HepG2 (cell line): ENCODE measurements around the gene PACSIN1. TPM values are rescaled to one million over a fixed set of nuclear protein-coding genes. Genes with fewer than 3 reads are reported as not detected.
"Not testable (repeated sequence)": the region's sequence is repeated elsewhere in the genome, so short reads cannot be mapped to it uniquely, and the experiment has no call there.

Source experiments
- ATAC-seq: fragments of 200-7000 bp; cut with Tn5 transposase; 3 replicates; pipeline ENCODE4 v1.9.1; 2020; ENCODE audit warnings: mild to moderate bottlenecking, moderate library complexity
- BruUV-seq: library from RNA; stranded (reverse); fragments of 400-500 nt; replicated peaks from 2 replicates; lab custom pipeline; 2021; lab: Mats Ljungman, UMichigan
- CTCF ChIA-PET: fragments of 300-600 bp; formaldehyde crosslinking; extraction: SDS; loops from one replicate; lab custom pipeline; 2021; ENCODE audit warnings: low total read pairs, inconsistent platforms, low intra/inter-chr PET ratio; lab: Yijun Ruan, JAX
- POLR2A ChIA-PET: fragments of 350-600 bp; sonication (Branson Sonifier 250); formaldehyde crosslinking; loops from one replicate; lab custom pipeline; 2020; ENCODE audit warnings: antibody characterized with exemption, inconsistent platforms; lab: Yijun Ruan, JAX
- DNase-seq: peaks from one replicate; pipeline ENCODE4 v3.0.0-alpha.2; 2015; ENCODE audit warnings: low spot score
- FAIRE-seq: peaks from 3 replicates; lab custom pipeline; 2011; peaks lifted over from hg19 to GRCh38; lab: Jason Lieb, UNC
- H2AFZ ChIP-seq: one replicate; pipeline ENCODE4 v1.6.1; 2011; ENCODE audit warnings: low read length, inconsistent platforms
- H3K27ac ChIP-seq: fragments of 300-600 bp; 3 replicates; pipeline ENCODE4 v1.8.0; 2011; ENCODE audit warnings: mixed run types, mild to moderate bottlenecking, mixed read lengths, low read length, inconsistent platforms; ENCODE audit not compliant: insufficient read depth; ENCODE audit errors: extremely low read length
- H3K27me3 ChIP-seq, 2 experiments: fragments of 200-600 bp in 1 of 2; 2 replicates in 1 of 2; 3 replicates in 1 of 2; pipeline versions ENCODE4 v1.6.0 to v1.8.0; 2011; ENCODE audit warnings: low read length in 2 of 2, mild to moderate bottlenecking in 2 of 2, moderate library complexity in 2 of 2, inconsistent platforms in 1 of 2; ENCODE audit not compliant: insufficient read depth in 2 of 2, control insufficient read depth in 1 of 2
- H3K36me3 ChIP-seq, 2 experiments: fragments of 200-600 bp in 1 of 2; replicated peaks in 1 of 2; 2 replicates in 1 of 2; 3 replicates in 1 of 2; pipeline versions ENCODE4 v1.5.1 to v1.8.0; 2011; ENCODE audit warnings: low read length in 2 of 2, inconsistent platforms in 1 of 2; ENCODE audit not compliant: insufficient read depth in 2 of 2, control insufficient read depth in 1 of 2
- H3K4me1 ChIP-seq: 2 replicates; pipeline ENCODE4 v1.5.1; 2012; ENCODE audit warnings: low read length, inconsistent platforms; ENCODE audit not compliant: insufficient read depth
- H3K4me2 ChIP-seq: 2 replicates; pipeline ENCODE4 v1.6.0; 2011; ENCODE audit warnings: low read depth, low read length, inconsistent platforms
- H3K4me3 ChIP-seq, 3 experiments: fragments of 200-600 bp in 1 of 3; sonication (generic), shearing (Covaris generic) in 1 of 3; replicated peaks in 1 of 3; 2 replicates each; pipeline ENCODE4 v1.5.1; 2011 to 2016; ENCODE audit warnings: low read length in 3 of 3, inconsistent platforms in 2 of 3, low read depth in 2 of 3, mild to moderate bottlenecking in 2 of 3, control low read depth in 1 of 3, mixed read lengths in 1 of 3; ENCODE audit not compliant: insufficient read depth in 1 of 3
- H3K79me2 ChIP-seq: one replicate; pipeline ENCODE4 v1.6.1; 2011; ENCODE audit warnings: low read length, inconsistent platforms; ENCODE audit not compliant: insufficient read depth
- H3K9ac ChIP-seq: 2 replicates; pipeline ENCODE4 v1.6.0; 2011; ENCODE audit warnings: mild to moderate bottlenecking, low read depth, low read length, inconsistent platforms; ENCODE audit not compliant: insufficient read depth
- H3K9me3 ChIP-seq: 2 replicates; pipeline ENCODE4 v1.5.1; 2012; ENCODE audit warnings: mild to moderate bottlenecking, low read length
- H4K20me1 ChIP-seq: 2 replicates; pipeline ENCODE4 v1.6.0; 2011; ENCODE audit warnings: inconsistent platforms, mild to moderate bottlenecking, low read length, moderate library complexity; ENCODE audit not compliant: insufficient read depth
- MTA3 ChIP-seq: sonication (generic); formaldehyde crosslinking; IDR thresholded peaks from 2 replicates; pipeline ENCODE4 v1.4.0; 2020; ENCODE audit warnings: missing genetic modification reagents
- SCMH1 ChIP-seq: sonication (generic); formaldehyde crosslinking; IDR thresholded peaks from 2 replicates; pipeline ENCODE4 v1.9.0; 2021; ENCODE audit warnings: missing genetic modification reagents, mild to moderate bottlenecking, borderline replicate concordance
- ZNF33B ChIP-seq: sonication (generic); formaldehyde crosslinking; IDR thresholded peaks from 2 replicates; pipeline ENCODE4 v1.5.1; 2020; ENCODE audit warnings: mild to moderate bottlenecking, missing genetic modification reagents
- WGBS: methylation state at CpG from one replicate; pipeline ENCODE4 v1.1.6; 2017; ENCODE audit warnings: low lambda C conversion rate; 5-methylcytosine and 5-hydroxymethylcytosine counted together
- in situ Hi-C: cut with HindIII; loops from 2 replicates; pipeline ENCODE4 v1.10.0; 2017; ENCODE audit warnings: low pct_unique_long_range_greater_than_20kb; ENCODE audit not compliant: extremely low pct_ligation_motif_present
- intact Hi-C: fragments of 100-400 bp; cut with micrococcal nuclease; formaldehyde crosslinking; loops from one replicate; pipeline ENCODE4 v1.10.0; 2022; ENCODE audit not compliant: unreplicated experiment
- polyA plus RNA-seq, 8 experiments: library from polyadenylated mRNA; depleted of rRNA in 3 of 8; stranded (reverse) in 7 of 8; unstranded in 1 of 8; fragments of >200 nt; fragmentation: Illumina TruSeq in 4 of 8; extraction: Trizol in 4 of 8; gene quantifications; 2 replicates each; pipeline versions ENCODE4 v1.2.1 to v1.2.3, GENCODE V29; 2011 to 2016; ENCODE audit warnings: low read depth in 4 of 8, missing spikeins in 1 of 8, mixed read lengths in 1 of 8; ENCODE audit not compliant: insufficient read depth in 1 of 8
- total RNA-seq, 5 experiments: library from RNA; depleted of rRNA; stranded (reverse); fragments of >200 nt; fragmentation: Illumina TruSeq; extraction: Trizol; gene quantifications; 2 replicates each; pipeline ENCODE4 v1.2.3, GENCODE V29; 2016; ENCODE audit warnings: low read depth in 1 of 5

Gene PACSIN1
- total and polyA plus RNA-seq, 2 of the 13 experiments (the other 11 are each of a cell fraction or from before 2014, with no cell fraction given), result not detected

- H3K27ac ChIP-seq, CTCF ChIA-PET, POLR2A ChIA-PET, H3K4me3 ChIP-seq, H2AFZ ChIP-seq, H3K36me3 ChIP-seq, H3K9me3 ChIP-seq, H4K20me1 ChIP-seq, ATAC-seq, in situ Hi-C loops, FAIRE-seq, H3K9ac ChIP-seq, H3K4me1 ChIP-seq, BruUV-seq, H3K4me2 ChIP-seq, DNase-seq, intact Hi-C loops, H3K79me2 ChIP-seq: not testable (repeated sequence)
- 23% methylated on average over 8 of the region's 8 CpGs for WGBS
- H3K27me3 ChIP-seq, result peaks cover 1 to 43% of the 10 kb centered on the region in 2 experiments; a peak in 3 of 5 replicates
Measured at GRCh38 chr6:34486886-34487285, 21.0 kb downstream of the PACSIN1 start.

- Histone ChIP-seq H3K27me3 (peaks cover 1 to 43% of the 10 kb centered on the region in 2 experiments; a peak in 3 of 5 replicates), H3K4me2 (no peak overlapping the region), H3K27ac (no peak overlapping the region), H3K4me1 (peaks cover 9% of the 10 kb centered on the region; the same call in 1 of the 2 replicates), H3K9me3 (no peaks in the 10 kb centered on the region), H3K4me3 (no peak overlapping the region), H4K20me1 (no peaks in the 10 kb centered on the region), H3K36me3 (no peaks in the 10 kb centered on the region), H2AFZ (no peak overlapping the region), H3K79me2 (no peaks in the 10 kb centered on the region), H3K9ac (no peak overlapping the region)
- ChIA-PET POLR2A (no interaction called here), CTCF (no interaction called here)
- FAIRE-seq, result no peak
- in situ Hi-C loops, result no loop called here
- WGBS, result 21% methylated on average over 2 of the region's 5 CpGs
- intact Hi-C loops, result no loop called here
- no TSS peak for BruUV-seq
- TF ChIP-seq SCMH1, result no peak
- TF ChIP-seq MTA3 (CRISPR knock-in tag), result no peak
- TF ChIP-seq ZNF33B (CRISPR knock-in tag), result no peak
- no peak; the same call in 2 of the 3 replicates for ATAC-seq
- no peak for DNase-seq
Measured at GRCh38 chr6:34487536-34487935, 21.7 kb downstream of the PACSIN1 start.
